NT2/D1 (cell line): ENCODE data around the gene DIO2.

Source experiments
- SUZ12 ChIP-seq: IDR thresholded peaks from 2 replicates; pipeline ENCODE4 v1.6.1; 2011; ENCODE audit not compliant: insufficient read length, insufficient read depth; ENCODE audit errors: extremely low read depth
- YY1 ChIP-seq: IDR thresholded peaks from 2 replicates; pipeline ENCODE4 v1.6.1; 2011; ENCODE audit not compliant: insufficient read length, insufficient read depth
- ZNF274 ChIP-seq: IDR thresholded peaks from 2 replicates; pipeline ENCODE4 v1.6.1; 2011; ENCODE audit warnings: mild to moderate bottlenecking, low read depth, low read length

DNA sequence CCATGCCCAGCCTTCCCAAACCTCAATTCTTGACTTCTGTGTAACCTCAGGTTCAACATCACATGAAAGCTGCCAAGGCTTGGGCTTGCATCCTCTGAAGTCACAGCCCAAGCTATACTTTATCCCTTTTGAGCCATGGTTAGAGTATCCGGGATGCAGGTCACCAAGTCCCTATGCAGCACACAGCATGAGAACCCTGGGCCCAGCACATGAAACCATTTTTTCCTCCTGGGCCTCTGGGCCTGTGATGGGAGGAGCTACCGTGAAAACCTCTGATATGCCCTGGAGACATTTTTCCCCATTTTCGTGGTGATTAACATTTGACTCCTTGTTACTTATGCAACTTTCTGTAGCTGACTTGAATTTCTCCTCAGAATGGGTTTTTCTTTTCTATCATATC is 25.8 kb upstream of the DIO2 start:
- TF ChIP-seq SUZ12 (no peak), YY1 (no peak), ZNF274 (no peak)
